Measurements from ENCODE around the gene LY6G6C.

- no peak for TF ChIP-seq POLR2A (IDR thresholded peaks at IDR 0.05)
- TF ChIP-seq, protein P1, sequence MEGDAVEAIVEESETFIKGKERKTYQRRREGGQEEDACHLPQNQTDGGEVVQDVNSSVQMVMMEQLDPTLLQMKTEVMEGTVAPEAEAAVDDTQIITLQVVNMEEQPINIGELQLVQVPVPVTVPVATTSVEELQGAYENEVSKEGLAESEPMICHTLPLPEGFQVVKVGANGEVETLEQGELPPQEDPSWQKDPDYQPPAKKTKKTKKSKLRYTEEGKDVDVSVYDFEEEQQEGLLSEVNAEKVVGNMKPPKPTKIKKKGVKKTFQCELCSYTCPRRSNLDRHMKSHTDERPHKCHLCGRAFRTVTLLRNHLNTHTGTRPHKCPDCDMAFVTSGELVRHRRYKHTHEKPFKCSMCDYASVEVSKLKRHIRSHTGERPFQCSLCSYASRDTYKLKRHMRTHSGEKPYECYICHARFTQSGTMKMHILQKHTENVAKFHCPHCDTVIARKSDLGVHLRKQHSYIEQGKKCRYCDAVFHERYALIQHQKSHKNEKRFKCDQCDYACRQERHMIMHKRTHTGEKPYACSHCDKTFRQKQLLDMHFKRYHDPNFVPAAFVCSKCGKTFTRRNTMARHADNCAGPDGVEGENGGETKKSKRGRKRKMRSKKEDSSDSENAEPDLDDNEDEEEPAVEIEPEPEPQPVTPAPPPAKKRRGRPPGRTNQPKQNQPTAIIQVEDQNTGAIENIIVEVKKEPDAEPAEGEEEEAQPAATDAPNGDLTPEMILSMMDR (IDR thresholded peaks at IDR 0.05), result no peak
These were observed 24.0 kb downstream of the LY6G6C start for GRCh38 chr6:31697555-31697954.
